HepG2 (cell line): Measurements from ENCODE around the gene IRS1. TPM values are rescaled to one million over a fixed set of nuclear protein-coding genes. Genes with fewer than 3 reads are reported as not detected.

Experiments
- BHLHE40 ChIP-seq: IDR thresholded peaks from 2 replicates; pipeline ENCODE4 v1.6.1; 2011; ENCODE audit warnings: low read length, improper control_type of control experiment
- CHCHD3 ChIP-seq: sonication (generic); formaldehyde crosslinking; IDR thresholded peaks from 2 replicates; pipeline ENCODE4 v1.8.0; 2022; ENCODE audit warnings: mild to moderate bottlenecking, missing genetic modification reagents, moderate library complexity
- FOXO1 ChIP-seq: sonication (generic); formaldehyde crosslinking; IDR thresholded peaks from 2 replicates; pipeline ENCODE4 v1.4.0; 2020; ENCODE audit warnings: missing genetic modification reagents
- IKZF1 ChIP-seq: fragments of 450-650 bp; IDR thresholded peaks from 2 replicates; pipeline ENCODE4 v1.7.1; 2016
- KLF13 ChIP-seq: sonication (generic); formaldehyde crosslinking; IDR thresholded peaks from 2 replicates; pipeline ENCODE4 v1.4.0; 2020; ENCODE audit warnings: mild to moderate bottlenecking, missing genetic modification reagents
- REPIN1 ChIP-seq: sonication (generic); formaldehyde crosslinking; IDR thresholded peaks from 2 replicates; pipeline ENCODE4 v1.8.0; 2022; ENCODE audit warnings: missing genetic modification reagents, low read depth, mild to moderate bottlenecking, borderline replicate concordance
- SMARCC2 ChIP-seq: fragments of 450-650 bp; IDR thresholded peaks from 2 replicates; pipeline ENCODE4 v1.6.1; 2017; ENCODE audit warnings: antibody characterized with exemption, mild to moderate bottlenecking
- ZBTB49 ChIP-seq: sonication (generic); formaldehyde crosslinking; IDR thresholded peaks from 2 replicates; pipeline ENCODE4 v1.4.0; 2020; ENCODE audit warnings: missing genetic modification reagents, borderline replicate concordance
- ZNF274 ChIP-seq: sonication (generic); formaldehyde crosslinking; IDR thresholded peaks from 2 replicates; pipeline ENCODE4 v1.5.1; 2020; ENCODE audit warnings: mild to moderate bottlenecking, missing genetic modification reagents
- ZNF292 ChIP-seq: sonication (generic); formaldehyde crosslinking; IDR thresholded peaks from 2 replicates; pipeline ENCODE4 v1.8.1; 2022; ENCODE audit warnings: mild to moderate bottlenecking, low read depth, missing genetic modification reagents, borderline replicate concordance
- ZNF496 ChIP-seq: sonication (generic); formaldehyde crosslinking; IDR thresholded peaks from 2 replicates; pipeline ENCODE4 v1.8.1; 2023; ENCODE audit warnings: mild to moderate bottlenecking, moderate library complexity, missing genetic modification reagents; ENCODE audit not compliant: insufficient replicate concordance
- ZNF563 ChIP-seq: sonication (generic); formaldehyde crosslinking; IDR thresholded peaks from 2 replicates; pipeline ENCODE4 v1.8.0; 2022; ENCODE audit warnings: mild to moderate bottlenecking, moderate library complexity, missing genetic modification reagents
- ZNF710 ChIP-seq: sonication (generic); formaldehyde crosslinking; IDR thresholded peaks from 2 replicates; pipeline ENCODE4 v1.5.0; 2020; ENCODE audit warnings: mild to moderate bottlenecking, missing genetic modification reagents, borderline replicate concordance
- ZNF784 ChIP-seq: sonication (generic); formaldehyde crosslinking; IDR thresholded peaks from 2 replicates; pipeline ENCODE4 v1.5.1; 2020; ENCODE audit warnings: missing genetic modification reagents, mild to moderate bottlenecking, borderline replicate concordance
- polyA plus RNA-seq, 8 experiments: library from polyadenylated mRNA; depleted of rRNA in 3 of 8; stranded (reverse) in 7 of 8; unstranded in 1 of 8; fragments of >200 nt; fragmentation: Illumina TruSeq in 4 of 8; extraction: Trizol in 4 of 8; gene quantifications; 2 replicates each; pipeline versions ENCODE4 v1.2.1 to v1.2.3, GENCODE V29; 2011 to 2016; ENCODE audit warnings: low read depth in 4 of 8, missing spikeins in 1 of 8, mixed read lengths in 1 of 8; ENCODE audit not compliant: insufficient read depth in 1 of 8
- total RNA-seq, 5 experiments: library from RNA; depleted of rRNA; stranded (reverse); fragments of >200 nt; fragmentation: Illumina TruSeq; extraction: Trizol; gene quantifications; 2 replicates each; pipeline ENCODE4 v1.2.3, GENCODE V29; 2016; ENCODE audit warnings: low read depth in 1 of 5
- TF ChIP-seq, protein P1 (sequence below): sonication (generic); formaldehyde crosslinking; IDR thresholded peaks from 2 replicates; pipeline ENCODE4 v1.4.0; 2020; ENCODE audit warnings: low read depth, mild to moderate bottlenecking, missing genetic modification reagents
- TF ChIP-seq, protein P2 (sequence below): sonication (generic); formaldehyde crosslinking; IDR thresholded peaks from 2 replicates; pipeline ENCODE4 v1.4.0; 2020; ENCODE audit warnings: missing genetic modification reagents, mild to moderate bottlenecking, borderline replicate concordance
- TF ChIP-seq, protein P3 (sequence below): sonication (generic); formaldehyde crosslinking; IDR thresholded peaks from 2 replicates; pipeline ENCODE4 v1.4.0; 2020; ENCODE audit warnings: missing genetic modification reagents

IRS1 gene
- total and polyA plus RNA-seq, 2 of the 13 experiments (the other 11 are each of a cell fraction or from before 2014, with no cell fraction given), result 8.7 to 9.0 TPM

DNA sequence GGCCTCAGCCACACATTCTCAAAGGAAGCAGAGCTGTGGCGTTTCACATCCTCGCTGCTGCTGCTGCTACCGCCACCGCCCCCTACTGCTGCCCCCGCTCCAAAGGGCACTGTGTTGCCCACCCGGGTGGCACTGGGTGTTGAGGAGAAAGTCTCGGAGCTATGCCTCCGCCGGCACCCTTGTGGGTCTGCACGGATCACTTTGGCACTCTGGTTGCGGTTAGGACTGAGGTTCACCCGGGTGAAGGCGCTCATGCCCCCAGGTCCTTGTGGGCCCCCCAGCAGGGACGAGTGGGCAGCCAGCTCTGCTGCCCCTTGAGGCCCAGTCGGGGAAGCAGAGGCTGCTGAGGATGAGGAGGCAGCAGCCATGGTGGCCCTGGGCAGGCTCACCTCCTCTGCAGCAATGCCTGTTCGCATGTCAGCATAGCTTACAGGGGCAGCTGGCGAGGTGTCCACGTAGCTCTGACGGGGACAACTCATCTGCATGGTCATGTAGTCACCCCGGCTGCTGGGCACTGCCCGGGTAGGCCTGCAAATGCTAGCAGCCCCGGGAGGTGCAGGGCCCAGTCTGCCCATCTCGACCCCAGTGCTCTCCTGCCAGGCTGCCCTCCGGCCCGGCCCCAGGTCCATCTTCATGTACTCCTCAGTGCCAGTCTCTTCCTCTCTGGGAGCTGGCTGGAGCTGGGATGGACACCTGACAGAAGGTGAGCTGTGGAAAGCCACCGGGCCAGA is 4.2 kb downstream of the IRS1 start (continued):
- peak; percentile 24 for TF ChIP-seq ZNF710 (CRISPR knock-in tag)
- no peak for TF ChIP-seq BHLHE40
- TF ChIP-seq, protein P1, sequence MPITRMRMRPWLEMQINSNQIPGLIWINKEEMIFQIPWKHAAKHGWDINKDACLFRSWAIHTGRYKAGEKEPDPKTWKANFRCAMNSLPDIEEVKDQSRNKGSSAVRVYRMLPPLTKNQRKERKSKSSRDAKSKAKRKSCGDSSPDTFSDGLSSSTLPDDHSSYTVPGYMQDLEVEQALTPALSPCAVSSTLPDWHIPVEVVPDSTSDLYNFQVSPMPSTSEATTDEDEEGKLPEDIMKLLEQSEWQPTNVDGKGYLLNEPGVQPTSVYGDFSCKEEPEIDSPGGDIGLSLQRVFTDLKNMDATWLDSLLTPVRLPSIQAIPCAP (CRISPR knock-in tag), result no peak
- no peak for TF ChIP-seq ZNF784 (CRISPR knock-in tag)
- TF ChIP-seq, protein P2, sequence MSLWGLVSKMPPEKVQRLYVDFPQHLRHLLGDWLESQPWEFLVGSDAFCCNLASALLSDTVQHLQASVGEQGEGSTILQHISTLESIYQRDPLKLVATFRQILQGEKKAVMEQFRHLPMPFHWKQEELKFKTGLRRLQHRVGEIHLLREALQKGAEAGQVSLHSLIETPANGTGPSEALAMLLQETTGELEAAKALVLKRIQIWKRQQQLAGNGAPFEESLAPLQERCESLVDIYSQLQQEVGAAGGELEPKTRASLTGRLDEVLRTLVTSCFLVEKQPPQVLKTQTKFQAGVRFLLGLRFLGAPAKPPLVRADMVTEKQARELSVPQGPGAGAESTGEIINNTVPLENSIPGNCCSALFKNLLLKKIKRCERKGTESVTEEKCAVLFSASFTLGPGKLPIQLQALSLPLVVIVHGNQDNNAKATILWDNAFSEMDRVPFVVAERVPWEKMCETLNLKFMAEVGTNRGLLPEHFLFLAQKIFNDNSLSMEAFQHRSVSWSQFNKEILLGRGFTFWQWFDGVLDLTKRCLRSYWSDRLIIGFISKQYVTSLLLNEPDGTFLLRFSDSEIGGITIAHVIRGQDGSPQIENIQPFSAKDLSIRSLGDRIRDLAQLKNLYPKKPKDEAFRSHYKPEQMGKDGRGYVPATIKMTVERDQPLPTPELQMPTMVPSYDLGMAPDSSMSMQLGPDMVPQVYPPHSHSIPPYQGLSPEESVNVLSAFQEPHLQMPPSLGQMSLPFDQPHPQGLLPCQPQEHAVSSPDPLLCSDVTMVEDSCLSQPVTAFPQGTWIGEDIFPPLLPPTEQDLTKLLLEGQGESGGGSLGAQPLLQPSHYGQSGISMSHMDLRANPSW (CRISPR knock-in tag), result no peak
- TF ChIP-seq FOXO1 (CRISPR knock-in tag), result 0 out of 2 replicates have a peak, but pooled peaks have one; percentile 15
- TF ChIP-seq ZNF496, result no peak
- TF ChIP-seq, protein P3, sequence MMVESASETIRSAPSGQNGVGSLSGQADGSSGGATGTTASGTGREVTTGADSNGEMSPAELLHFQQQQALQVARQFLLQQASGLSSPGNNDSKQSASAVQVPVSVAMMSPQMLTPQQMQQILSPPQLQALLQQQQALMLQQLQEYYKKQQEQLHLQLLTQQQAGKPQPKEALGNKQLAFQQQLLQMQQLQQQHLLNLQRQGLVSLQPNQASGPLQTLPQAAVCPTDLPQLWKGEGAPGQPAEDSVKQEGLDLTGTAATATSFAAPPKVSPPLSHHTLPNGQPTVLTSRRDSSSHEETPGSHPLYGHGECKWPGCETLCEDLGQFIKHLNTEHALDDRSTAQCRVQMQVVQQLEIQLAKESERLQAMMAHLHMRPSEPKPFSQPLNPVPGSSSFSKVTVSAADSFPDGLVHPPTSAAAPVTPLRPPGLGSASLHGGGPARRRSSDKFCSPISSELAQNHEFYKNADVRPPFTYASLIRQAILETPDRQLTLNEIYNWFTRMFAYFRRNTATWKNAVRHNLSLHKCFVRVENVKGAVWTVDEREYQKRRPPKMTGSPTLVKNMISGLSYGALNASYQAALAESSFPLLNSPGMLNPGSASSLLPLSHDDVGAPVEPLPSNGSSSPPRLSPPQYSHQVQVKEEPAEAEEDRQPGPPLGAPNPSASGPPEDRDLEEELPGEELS, result peak; percentile 36; the same call in 1 of the 2 replicates
- 0 out of 2 replicates have a peak, but pooled peaks have one; percentile 27 for TF ChIP-seq CHCHD3
- no peak for TF ChIP-seq IKZF1
- TF ChIP-seq ZNF274, result 0 out of 2 replicates have a peak, but pooled peaks have one; percentile 4
- peak; percentile 42; the same call in 1 of the 2 replicates for TF ChIP-seq ZNF292 (CRISPR knock-in tag)
- no peak for TF ChIP-seq ZNF563 (CRISPR knock-in tag)
- TF ChIP-seq REPIN1 (CRISPR knock-in tag), result 0 out of 2 replicates have a peak, but pooled peaks have one; percentile 6
- no peak for TF ChIP-seq SMARCC2
- TF ChIP-seq KLF13, result no peak
- no peak for TF ChIP-seq ZBTB49 (CRISPR knock-in tag)
